PC-3 (cell line): ENCODE data around the gene KDM2B. TPM values are rescaled to one million over a fixed set of nuclear protein-coding genes. Genes with fewer than 3 reads are reported as not detected.

Experiments
- ATAC-seq: fragments of 200-7000 bp; cut with Tn5 transposase; 2 replicates; pipeline ENCODE4 v1.9.1; 2020; ENCODE audit warnings: mild to moderate bottlenecking, moderate library complexity
- BruUV-seq: library from RNA; stranded (reverse); fragments of 400-500 nt; replicated peaks from 2 replicates; lab custom pipeline; 2021; lab: Mats Ljungman, UMichigan
- CTCF ChIA-PET: fragments of 300-600 bp; sonication (Branson Sonifier 250); formaldehyde crosslinking; loops from one replicate; lab custom pipeline; 2022; ENCODE audit warnings: antibody characterized with exemption; lab: Charles Lee
- POLR2A ChIA-PET: fragments of 300-600 bp; sonication (Branson Sonifier 250); formaldehyde crosslinking; loops from one replicate; lab custom pipeline; 2022; ENCODE audit warnings: antibody characterized with exemption; ENCODE audit not compliant: unreplicated experiment; lab: Charles Lee
- DNase-seq: peaks from one replicate; pipeline ENCODE4 v3.0.0-alpha.2; 2015
- H2AFZ ChIP-seq: fragments of 300-600 bp; sonication (generic); 2 replicates; pipeline ENCODE4 v1.6.0; 2016; ENCODE audit warnings: antibody characterized with exemption, low read length
- H3F3A ChIP-seq: fragments of 300-600 bp; sonication (generic); one replicate; pipeline ENCODE4 v1.6.0; 2017; ENCODE audit warnings: antibody characterized with exemption, low read length, control low read depth, mild to moderate bottlenecking; ENCODE audit not compliant: unreplicated experiment
- H3K27ac ChIP-seq: fragments of 300-600 bp; sonication (generic); 2 replicates; pipeline ENCODE4 v1.5.1; 2016; ENCODE audit warnings: mild to moderate bottlenecking, low read length
- H3K27me3 ChIP-seq: fragments of 300-600 bp; sonication (generic); 2 replicates; pipeline ENCODE4 v1.6.1; 2016; ENCODE audit warnings: low read length, mixed read lengths
- H3K36me3 ChIP-seq: fragments of 300-600 bp; sonication (generic); 2 replicates; pipeline ENCODE4 v1.6.1; 2016; ENCODE audit warnings: low read depth, mixed run types, low read length, mixed read lengths
- H3K4me1 ChIP-seq: fragments of 300-600 bp; sonication (generic); 2 replicates; pipeline ENCODE4 v1.5.1; 2016; ENCODE audit warnings: low read length; ENCODE audit not compliant: insufficient read depth
- H3K4me2 ChIP-seq: fragments of 300-600 bp; sonication (generic); 2 replicates; pipeline ENCODE4 v1.6.0; 2016; ENCODE audit warnings: low read length
- H3K4me3 ChIP-seq: fragments of 300-600 bp; sonication (generic); 2 replicates; pipeline ENCODE4 v1.5.1; 2016; ENCODE audit warnings: mild to moderate bottlenecking, low read length, mixed read lengths
- H3K79me2 ChIP-seq: fragments of 300-600 bp; sonication (generic); 2 replicates; pipeline ENCODE4 v1.6.1; 2017; ENCODE audit warnings: low read length, mixed read lengths
- H3K9ac ChIP-seq: fragments of 300-600 bp; sonication (generic); 2 replicates; pipeline ENCODE4 v1.6.0; 2016; ENCODE audit warnings: mild to moderate bottlenecking, low read length
- H3K9me2 ChIP-seq: fragments of 300-600 bp; sonication (generic); replicated peaks from 2 replicates; pipeline ENCODE4 v1.6.1; 2016; ENCODE audit warnings: mixed run types, low read length, mixed read lengths
- H3K9me3 ChIP-seq: fragments of 300-600 bp; sonication (generic); 2 replicates; pipeline ENCODE4 v1.6.1; 2016; ENCODE audit warnings: low read length, mixed read lengths
- H4K20me1 ChIP-seq: fragments of 300-600 bp; sonication (generic); 2 replicates; pipeline ENCODE4 v1.6.1; 2016; ENCODE audit warnings: low read length, mixed read lengths
- EZH2 ChIP-seq: fragments of 300-600 bp; sonication (generic); IDR thresholded peaks from one replicate; pipeline ENCODE4 v1.6.1; 2017; ENCODE audit warnings: antibody characterized with exemption, mild to moderate bottlenecking, low read length; ENCODE audit not compliant: unreplicated experiment
- EZH2phosphoT487 ChIP-seq: fragments of 300-600 bp; sonication (generic); IDR thresholded peaks from 2 replicates; pipeline ENCODE4 v1.6.1; 2018; ENCODE audit warnings: mild to moderate bottlenecking, antibody characterized with exemption, low read length, borderline replicate concordance
- intact Hi-C: fragments of 100-400 bp; cut with micrococcal nuclease; formaldehyde crosslinking; loops from 2 replicates; pipeline ENCODE4 v1.9.0; 2023
- total RNA-seq: library from RNA; depleted of rRNA; stranded (reverse); fragments of >200 nt; gene quantifications from 2 replicates; pipeline ENCODE4 v1.2.3, GENCODE V29; 2014
- TF ChIP-seq, protein P1 (sequence below): fragments of 300-600 bp; sonication (generic); conservative IDR thresholded peaks from 2 replicates; pipeline ENCODE4 v1.5.1; 2017; ENCODE audit warnings: antibody characterized with exemption, low read depth, mild to moderate bottlenecking, low read length

KDM2B gene
- total RNA-seq, 1 experiment from 2014 or later, result 52.5 TPM

DNA sequence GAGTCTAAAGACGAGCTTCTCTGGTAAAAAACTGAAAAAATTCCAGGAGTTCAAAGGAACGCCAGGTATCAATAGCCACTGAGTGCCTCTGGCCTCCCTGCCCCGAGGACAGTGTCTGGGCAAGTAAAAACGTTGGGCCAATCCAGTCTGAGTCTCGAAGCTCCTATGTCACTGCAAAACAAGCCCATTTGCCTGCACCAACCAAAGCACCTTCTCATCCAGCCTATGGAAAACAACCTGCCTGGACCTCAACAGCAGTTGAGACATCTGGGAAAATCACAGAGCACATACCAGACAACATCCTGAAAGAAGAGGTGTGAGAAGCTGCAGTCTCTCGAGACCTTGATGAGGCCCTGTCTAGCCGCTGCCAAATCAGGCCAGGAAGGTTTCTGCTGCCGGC lies 124.3 kb downstream of the KDM2B start:
- H3K4me1 ChIP-seq, result no peaks in the 10 kb centered on the region
- no peaks in the 10 kb centered on the region for H3K9me2 ChIP-seq
- no peaks in the 10 kb centered on the region for H3K27me3 ChIP-seq
- no peak overlapping the region for H3K9ac ChIP-seq
- POLR2A ChIA-PET, result interaction anchor here (0.6 kb wide), 1 partner anchor 37 kb away, joined by 4 read pairs; no protein-coding TSS in a partner anchor
- H3K4me3 ChIP-seq, result no peak overlapping the region
- DNase-seq, result no peak
- H2AFZ ChIP-seq, result no peak overlapping the region
- H4K20me1 ChIP-seq, result no peaks in the 10 kb centered on the region
- no peaks in the 10 kb centered on the region for H3K9me3 ChIP-seq
- TF ChIP-seq EZH2phosphoT487, result no peak
- no peak for TF ChIP-seq EZH2
- TF ChIP-seq, protein P1, sequence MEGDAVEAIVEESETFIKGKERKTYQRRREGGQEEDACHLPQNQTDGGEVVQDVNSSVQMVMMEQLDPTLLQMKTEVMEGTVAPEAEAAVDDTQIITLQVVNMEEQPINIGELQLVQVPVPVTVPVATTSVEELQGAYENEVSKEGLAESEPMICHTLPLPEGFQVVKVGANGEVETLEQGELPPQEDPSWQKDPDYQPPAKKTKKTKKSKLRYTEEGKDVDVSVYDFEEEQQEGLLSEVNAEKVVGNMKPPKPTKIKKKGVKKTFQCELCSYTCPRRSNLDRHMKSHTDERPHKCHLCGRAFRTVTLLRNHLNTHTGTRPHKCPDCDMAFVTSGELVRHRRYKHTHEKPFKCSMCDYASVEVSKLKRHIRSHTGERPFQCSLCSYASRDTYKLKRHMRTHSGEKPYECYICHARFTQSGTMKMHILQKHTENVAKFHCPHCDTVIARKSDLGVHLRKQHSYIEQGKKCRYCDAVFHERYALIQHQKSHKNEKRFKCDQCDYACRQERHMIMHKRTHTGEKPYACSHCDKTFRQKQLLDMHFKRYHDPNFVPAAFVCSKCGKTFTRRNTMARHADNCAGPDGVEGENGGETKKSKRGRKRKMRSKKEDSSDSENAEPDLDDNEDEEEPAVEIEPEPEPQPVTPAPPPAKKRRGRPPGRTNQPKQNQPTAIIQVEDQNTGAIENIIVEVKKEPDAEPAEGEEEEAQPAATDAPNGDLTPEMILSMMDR, result no peak
- H3K79me2 ChIP-seq, result peaks cover 78% of the 10 kb centered on the region
- CTCF ChIA-PET, result no interaction called here
- no TSS peak for BruUV-seq
- intact Hi-C loops, result no loop called here
- no peak for ATAC-seq
- no peak overlapping the region for H3K4me2 ChIP-seq
- H3K27ac ChIP-seq, result no peak overlapping the region
- no peaks in the 10 kb centered on the region for H3F3A ChIP-seq
- peaks cover 7% of the 10 kb centered on the region; the same call in 1 of the 2 replicates for H3K36me3 ChIP-seq

DNA sequence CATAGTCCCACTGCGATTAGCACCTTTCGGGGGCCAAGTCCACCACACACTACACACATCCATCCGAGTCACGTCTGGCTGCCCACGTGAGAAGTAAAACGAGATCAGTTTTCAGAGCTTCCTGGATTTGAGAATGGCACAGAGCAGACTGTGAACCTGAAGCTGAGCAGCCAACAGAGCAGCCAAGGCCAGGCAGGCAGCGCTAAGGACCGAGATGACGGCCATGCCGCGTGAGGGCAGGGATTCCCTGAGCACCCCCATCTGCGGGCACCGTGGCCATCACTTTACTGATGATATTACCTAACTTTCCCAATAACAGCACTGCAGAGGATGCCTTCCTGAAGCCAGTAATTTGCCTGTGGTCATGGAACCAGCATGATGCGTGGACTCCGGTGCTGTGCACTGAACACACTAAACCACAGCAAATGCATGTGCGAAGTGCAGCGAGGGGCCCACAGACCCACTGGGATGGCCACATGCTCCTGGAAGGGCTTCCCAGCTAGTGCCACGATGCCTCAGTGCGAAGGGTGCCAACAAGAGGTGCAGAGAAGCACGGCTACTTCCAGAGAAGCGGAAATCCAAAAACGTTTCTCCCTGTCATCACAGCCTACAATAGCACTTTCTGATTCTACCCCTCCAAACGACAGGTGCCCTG lies 124.9 kb downstream of the KDM2B start:
- ATAC-seq, result no peak
- POLR2A ChIA-PET, result no interaction called here

More for the DNA sequence above, 124.9 kb downstream of the KDM2B start:
- Histone ChIP-seq H3K4me3 (no peak overlapping the region), H3K9ac (no peak overlapping the region), H3K27ac (no peak overlapping the region), H3K36me3 (peaks cover 7% of the 10 kb centered on the region; the same call in 1 of the 2 replicates), H3K9me3 (no peaks in the 10 kb centered on the region), H3K4me1 (no peaks in the 10 kb centered on the region), H2AFZ (no peak overlapping the region), H3K4me2 (no peak overlapping the region), H3K79me2 (peaks cover 71% of the 10 kb centered on the region), H3F3A (no peaks in the 10 kb centered on the region), H4K20me1 (no peaks in the 10 kb centered on the region), H3K9me2 (no peaks in the 10 kb centered on the region), H3K27me3 (no peaks in the 10 kb centered on the region)
- no peak for DNase-seq
- no peak for TF ChIP-seq EZH2
- TF ChIP-seq, protein P1, result no peak
- TF ChIP-seq EZH2phosphoT487, result no peak
- no TSS peak for BruUV-seq
- CTCF ChIA-PET, result no interaction called here
- intact Hi-C loops, result no loop called here
